ENCODE results near the gene FOXRED1. TPM values are rescaled to one million over a fixed set of nuclear protein-coding genes. Genes with fewer than 3 reads are reported as not detected.

Gene FOXRED1
- total RNA-seq (2014; rRNA removed; shearing (Covaris generic); ENCODE audit: low replicate concordance): 13.7 and 18.4 TPM in 2 replicates

DNA sequence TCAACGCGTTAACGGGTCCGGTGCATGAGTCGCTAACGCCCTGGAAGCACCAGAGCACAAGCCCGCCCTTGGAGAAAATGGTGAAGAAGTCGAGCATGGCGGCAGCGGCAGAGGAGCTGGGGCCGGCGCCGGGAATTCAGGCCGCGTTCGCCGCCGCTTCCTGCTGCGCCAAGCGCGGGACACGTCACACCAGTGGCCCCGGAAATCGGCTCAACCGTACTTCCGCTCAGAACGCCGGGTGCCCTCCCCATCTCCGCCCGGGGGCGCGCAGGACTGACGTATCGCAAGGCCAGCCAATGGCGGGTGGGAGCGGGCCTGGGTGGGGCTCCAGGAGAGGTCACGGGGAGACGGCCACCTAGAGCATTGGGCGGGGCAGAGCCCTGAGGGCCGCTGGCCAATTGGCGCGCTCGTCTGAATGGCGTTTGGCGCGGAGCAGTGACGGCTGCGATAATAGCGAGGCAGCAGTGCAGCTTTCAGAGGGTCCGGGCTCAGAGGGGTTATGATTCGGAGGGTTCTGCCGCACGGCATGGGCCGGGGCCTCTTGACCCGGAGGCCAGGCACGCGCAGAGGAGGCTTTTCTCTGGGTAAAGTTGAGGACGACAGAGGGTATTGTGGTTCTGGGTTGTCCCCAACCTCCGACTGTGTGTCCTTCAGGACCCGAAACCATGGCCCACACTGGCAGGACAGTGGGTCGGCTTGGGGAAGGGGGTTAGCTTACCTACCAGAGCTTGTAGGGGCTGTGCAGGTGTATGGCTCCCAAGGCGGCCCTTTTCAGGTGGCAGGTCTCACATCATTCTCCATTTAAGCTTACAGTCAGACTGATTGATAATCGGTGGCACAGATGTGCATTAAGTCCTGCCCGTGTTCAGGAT, at the start of gene FOXRED1, which contains the start of gene SRPRA:
FOXRED1 (plus strand) TSS at position 447 of the 872 bp plus-strand sequence; CDS start at position 500, 53 bp downstream.
SRPRA (minus strand) TSS at position 188 of the 872 bp plus-strand sequence; CDS start at position 97, 91 bp downstream.
- Histone ChIP-seq H3K79me2 (ENCODE audit: low read length) (peaks cover 39% of the 10 kb centered on the region), H2AFZ (ENCODE audit: low read length) (no peak within 1 kb of the TSS), H3K4me3 (ENCODE audit: low read length) (peak within 1 kb of the TSS; percentile 92), H3K27me3 (ENCODE audit: low read length) (no peaks in the 10 kb centered on the region), H3K9me2 (replicated peaks; ENCODE audit: insufficient read depth, low read length) (no peaks in the 10 kb centered on the region), H3K4me2 (ENCODE audit: low read depth, low read length, poor library complexity, severe bottlenecking) (peak within 1 kb of the TSS; percentile 88), H3K36me3 (ENCODE audit: insufficient read depth, low read length) (peaks cover 18% of the 10 kb centered on the region), H3K9me3 (ENCODE audit: low read length) (no peaks in the 10 kb centered on the region), H3K4me1 (ENCODE audit: low read length) (peaks cover 15% of the 10 kb centered on the region), H3K9ac (ENCODE audit: low read length) (peak within 1 kb of the TSS; percentile 88), H4K20me1 (ENCODE audit: insufficient read depth, low read depth, low read length) (no peaks in the 10 kb centered on the region), H3K27ac (ENCODE audit: low read length) (no peak within 1 kb of the TSS; the same call in 1 of the 2 replicates)
- peak; percentile 98 for DNase-seq

DNA sequence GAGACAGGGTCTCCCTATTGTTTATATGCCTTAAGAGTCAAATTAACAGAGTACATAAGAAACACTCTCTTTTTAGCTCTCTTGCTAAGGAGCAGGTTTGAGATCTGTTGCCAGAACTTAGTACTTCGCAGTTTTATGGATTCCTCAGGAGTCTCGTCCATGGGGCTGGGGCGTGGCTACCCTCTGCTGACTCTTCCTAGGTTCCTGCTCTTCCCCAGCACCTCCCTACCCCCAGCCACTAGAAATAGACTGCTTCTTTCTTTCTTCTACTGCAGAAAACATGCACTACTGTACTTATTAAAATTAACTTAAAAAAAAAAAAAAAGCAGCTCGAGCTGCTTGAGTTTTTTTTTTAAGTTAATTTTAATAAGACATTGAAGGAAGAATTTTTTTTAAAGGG, 49.4 kb upstream of the FOXRED1 start:
- Histone ChIP-seq H2AFZ (ENCODE audit: low read length) (no peak overlapping the region), H3K36me3 (ENCODE audit: insufficient read depth, low read length) (no peaks in the 10 kb centered on the region), H3K27ac (ENCODE audit: low read length) (no peak overlapping the region), H3K9me2 (replicated peaks; ENCODE audit: insufficient read depth, low read length) (no peaks in the 10 kb centered on the region), H3K9me3 (ENCODE audit: low read length) (no peaks in the 10 kb centered on the region), H3K27me3 (ENCODE audit: low read length) (no peaks in the 10 kb centered on the region), H3K4me1 (ENCODE audit: low read length) (peaks cover 8% of the 10 kb centered on the region), H4K20me1 (ENCODE audit: insufficient read depth, low read depth, low read length) (no peaks in the 10 kb centered on the region), H3K4me2 (ENCODE audit: low read depth, low read length, poor library complexity, severe bottlenecking) (no peak overlapping the region), H3K79me2 (ENCODE audit: low read length) (no peaks in the 10 kb centered on the region), H3K9ac (ENCODE audit: low read length) (no peak overlapping the region), H3K4me3 (ENCODE audit: low read length) (no peak overlapping the region)
- no peak for DNase-seq

DNA sequence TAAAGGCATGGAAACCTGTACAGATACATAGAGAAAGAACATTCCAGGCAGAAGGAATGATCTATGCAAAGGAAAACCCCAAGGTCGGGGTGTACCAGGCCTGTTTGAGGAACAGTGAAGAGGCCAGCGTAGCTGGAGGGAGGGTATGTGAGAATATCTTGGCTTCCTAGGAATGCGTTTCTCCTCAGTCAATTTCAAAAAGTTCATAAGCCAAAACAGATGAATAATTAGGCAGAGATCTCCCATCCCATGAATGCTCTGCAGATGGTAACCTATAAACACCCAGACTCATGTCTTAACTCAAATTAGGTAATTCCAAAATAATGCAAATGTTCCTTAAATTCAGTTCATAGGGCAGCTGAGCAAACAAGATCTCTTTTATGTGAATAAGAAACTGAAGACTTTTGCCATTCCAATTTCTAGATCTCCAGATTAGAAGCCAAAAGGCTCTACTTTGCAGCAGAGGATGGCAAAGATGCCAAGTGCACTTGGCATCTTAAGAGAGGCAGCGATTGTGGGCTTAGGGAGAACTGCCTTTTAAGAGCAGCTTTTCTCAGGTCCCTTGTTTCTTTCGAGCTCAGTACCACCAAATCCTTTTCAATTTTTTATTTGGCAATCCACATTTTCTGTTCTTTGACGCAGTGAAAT, 44.2 kb upstream of the FOXRED1 start:
- Histone ChIP-seq H3K27ac (ENCODE audit: low read length) (no peak overlapping the region), H3K79me2 (ENCODE audit: low read length) (no peaks in the 10 kb centered on the region), H2AFZ (ENCODE audit: low read length) (no peak overlapping the region), H3K9ac (ENCODE audit: low read length) (no peak overlapping the region), H3K4me2 (ENCODE audit: low read depth, low read length, poor library complexity, severe bottlenecking) (no peak overlapping the region), H3K9me2 (replicated peaks; ENCODE audit: insufficient read depth, low read length) (no peaks in the 10 kb centered on the region), H3K27me3 (ENCODE audit: low read length) (no peaks in the 10 kb centered on the region), H3K9me3 (ENCODE audit: low read length) (no peaks in the 10 kb centered on the region), H3K36me3 (ENCODE audit: insufficient read depth, low read length) (no peaks in the 10 kb centered on the region), H4K20me1 (ENCODE audit: insufficient read depth, low read depth, low read length) (no peaks in the 10 kb centered on the region), H3K4me3 (ENCODE audit: low read length) (no peak overlapping the region), H3K4me1 (ENCODE audit: low read length) (no peaks in the 10 kb centered on the region)
- DNase-seq: no peak

DNA sequence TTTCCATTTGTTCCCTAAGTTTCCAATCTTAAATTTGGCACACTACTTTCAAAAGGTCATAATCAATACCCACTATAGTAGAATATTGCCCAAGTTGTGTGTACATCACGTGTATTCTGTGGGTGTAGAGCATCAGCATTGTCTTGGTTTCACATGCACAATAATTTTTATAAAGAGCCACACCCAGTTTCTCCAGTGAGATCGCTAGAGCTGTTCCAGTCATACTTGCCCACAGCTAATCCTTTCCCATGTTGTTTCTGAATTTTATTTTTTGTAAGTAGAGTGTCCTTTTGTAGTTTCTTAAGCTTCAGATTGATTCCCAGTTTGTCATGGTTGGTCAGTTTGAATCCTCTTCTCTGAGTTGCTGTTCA, 43.7 kb upstream of the FOXRED1 start:
- no peak overlapping the region for H3K4me3 ChIP-seq (ENCODE audit: low read length)
- no peaks in the 10 kb centered on the region for H3K27me3 ChIP-seq (ENCODE audit: low read length)
- no peaks in the 10 kb centered on the region for H3K79me2 ChIP-seq (ENCODE audit: low read length)
- H3K4me2 ChIP-seq (ENCODE audit: low read depth, low read length, poor library complexity, severe bottlenecking): no peak overlapping the region
- H3K9ac ChIP-seq (ENCODE audit: low read length): no peak overlapping the region
- H3K36me3 ChIP-seq (ENCODE audit: insufficient read depth, low read length): no peaks in the 10 kb centered on the region
- H4K20me1 ChIP-seq (ENCODE audit: insufficient read depth, low read depth, low read length): no peaks in the 10 kb centered on the region
- no peaks in the 10 kb centered on the region for H3K9me3 ChIP-seq (ENCODE audit: low read length)
- H3K4me1 ChIP-seq (ENCODE audit: low read length): no peaks in the 10 kb centered on the region
- DNase-seq: no peak
- H3K27ac ChIP-seq (ENCODE audit: low read length): no peak overlapping the region
- no peaks in the 10 kb centered on the region for H3K9me2 ChIP-seq (replicated peaks; ENCODE audit: insufficient read depth, low read length)
- H2AFZ ChIP-seq (ENCODE audit: low read length): no peak overlapping the region

DNA sequence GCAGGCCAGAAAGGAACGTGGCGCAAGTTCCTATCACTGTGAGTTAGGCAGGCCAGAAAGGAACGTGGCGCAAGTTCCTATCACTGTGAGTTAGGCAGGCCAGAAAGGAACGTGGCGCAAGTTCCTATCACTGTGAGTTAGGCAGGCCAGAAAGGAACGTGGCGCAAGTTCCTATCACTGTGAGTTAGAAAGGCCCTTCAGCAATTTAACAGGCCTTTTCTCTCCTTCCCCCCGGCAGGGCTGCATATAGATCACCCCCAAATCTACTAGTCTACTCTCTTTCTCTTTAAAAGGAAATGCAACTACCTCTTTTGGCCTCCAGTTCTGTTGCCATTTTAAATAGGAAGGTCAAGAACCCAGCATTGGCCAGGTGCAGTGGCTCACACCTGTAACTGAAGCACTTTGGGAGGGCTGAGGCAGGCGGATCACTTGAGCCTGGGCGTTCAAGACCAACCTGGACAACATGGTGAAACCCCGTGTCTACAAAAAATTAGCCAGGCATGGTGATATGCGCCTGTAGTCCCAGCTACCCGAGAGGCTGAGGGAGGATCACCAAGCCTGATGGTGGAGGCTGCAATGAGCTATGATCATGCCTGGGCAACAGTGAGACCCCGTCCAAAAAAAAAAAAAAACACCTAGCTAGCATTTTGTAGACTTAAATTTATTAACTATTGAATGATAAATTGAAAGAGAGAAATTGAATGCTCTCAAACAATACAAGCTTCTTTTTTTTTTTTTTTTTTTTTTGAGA, 42.4 kb upstream of the FOXRED1 start:
- DNase-seq: no peak
- no peaks in the 10 kb centered on the region for H3K79me2 ChIP-seq (ENCODE audit: low read length)
- H4K20me1 ChIP-seq (ENCODE audit: insufficient read depth, low read depth, low read length): no peaks in the 10 kb centered on the region
- H3K36me3 ChIP-seq (ENCODE audit: insufficient read depth, low read length): no peaks in the 10 kb centered on the region
- H3K9me2 ChIP-seq (replicated peaks; ENCODE audit: insufficient read depth, low read length): no peaks in the 10 kb centered on the region
- no peak overlapping the region for H3K4me3 ChIP-seq (ENCODE audit: low read length)
- no peak overlapping the region for H3K4me2 ChIP-seq (ENCODE audit: low read depth, low read length, poor library complexity, severe bottlenecking)
- H3K27me3 ChIP-seq (ENCODE audit: low read length): no peaks in the 10 kb centered on the region
- no peak overlapping the region for H3K27ac ChIP-seq (ENCODE audit: low read length)
- H3K9ac ChIP-seq (ENCODE audit: low read length): no peak overlapping the region
- H2AFZ ChIP-seq (ENCODE audit: low read length): no peak overlapping the region
- H3K9me3 ChIP-seq (ENCODE audit: low read length): no peaks in the 10 kb centered on the region
- no peaks in the 10 kb centered on the region for H3K4me1 ChIP-seq (ENCODE audit: low read length)

DNA sequence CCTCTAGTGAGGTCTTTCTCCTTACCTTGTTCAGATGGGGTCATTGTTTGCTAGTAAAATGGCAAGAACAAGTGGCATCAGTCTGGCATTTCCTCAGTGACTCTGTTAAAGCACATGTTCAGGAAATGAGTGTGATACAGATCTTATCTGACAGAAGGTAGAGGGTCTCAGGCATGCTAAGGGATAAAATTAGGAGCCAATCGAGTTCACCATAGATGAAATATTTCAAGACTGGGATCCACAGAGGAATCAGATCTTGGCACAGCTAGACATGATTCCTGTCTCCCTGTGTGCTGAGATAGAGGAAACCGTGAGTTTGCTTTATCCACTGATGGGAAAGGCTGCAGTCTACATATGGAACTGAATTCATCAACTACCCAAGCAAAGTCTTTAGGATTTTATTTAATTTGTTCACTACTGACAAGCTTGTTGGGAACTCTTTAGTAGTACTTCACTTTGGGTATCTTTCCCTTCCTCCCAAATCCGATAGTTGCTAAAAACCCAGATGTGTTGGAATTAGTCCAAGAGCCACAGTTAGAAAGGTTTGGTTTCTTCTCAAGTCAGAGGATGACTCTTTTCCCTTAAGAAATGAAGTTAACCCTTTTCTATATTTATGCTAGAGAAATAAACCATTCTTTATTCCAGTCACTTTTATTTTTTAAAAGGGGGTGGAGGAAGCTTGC, 39.0 kb upstream of the FOXRED1 start:
- no peak overlapping the region for H3K9ac ChIP-seq (ENCODE audit: low read length)
- no peak overlapping the region for H3K4me2 ChIP-seq (ENCODE audit: low read depth, low read length, poor library complexity, severe bottlenecking)

DNA sequence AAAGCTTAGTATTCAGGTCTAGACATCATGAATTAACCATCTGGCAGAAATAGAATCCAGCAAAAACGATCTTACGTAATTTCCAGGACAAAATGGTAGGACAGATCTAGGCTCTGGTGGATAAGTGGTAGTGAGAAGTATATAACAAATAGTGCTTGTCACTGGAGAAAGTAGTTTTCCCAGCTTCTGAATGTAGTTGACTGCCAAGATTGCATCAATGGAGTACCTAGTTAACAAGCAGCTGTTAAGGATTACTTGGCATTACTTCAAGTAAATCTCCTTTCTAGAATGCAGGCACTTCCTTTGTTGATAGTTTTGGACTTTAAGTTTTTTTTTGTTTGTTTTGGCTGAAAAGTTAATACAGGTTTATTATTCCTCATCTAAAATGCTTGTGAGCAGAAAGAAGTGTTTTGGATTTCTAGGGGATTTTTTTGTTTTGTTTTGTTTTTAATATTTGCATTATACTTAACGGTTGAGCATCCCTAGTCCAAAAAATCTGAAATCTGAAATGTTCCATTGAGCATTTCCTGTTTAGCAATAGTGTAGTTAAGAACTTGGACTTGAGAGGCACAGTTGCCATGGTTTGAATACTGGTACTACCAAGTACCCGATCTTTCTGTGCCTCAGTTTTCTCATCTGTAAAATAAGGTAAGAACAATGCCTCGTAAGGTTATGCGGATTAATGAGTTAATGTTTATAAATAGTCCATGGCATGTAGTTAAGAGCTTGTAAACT, 37.1 kb upstream of the FOXRED1 start:
- Histone ChIP-seq H3K27ac (ENCODE audit: low read length) (no peak overlapping the region), H3K4me3 (ENCODE audit: low read length) (no peak overlapping the region), H4K20me1 (ENCODE audit: insufficient read depth, low read depth, low read length) (no peaks in the 10 kb centered on the region), H3K9ac (ENCODE audit: low read length) (no peak overlapping the region), H3K9me2 (replicated peaks; ENCODE audit: insufficient read depth, low read length) (no peaks in the 10 kb centered on the region), H3K4me2 (ENCODE audit: low read depth, low read length, poor library complexity, severe bottlenecking) (no peak overlapping the region), H3K4me1 (ENCODE audit: low read length) (no peaks in the 10 kb centered on the region), H3K36me3 (ENCODE audit: insufficient read depth, low read length) (no peaks in the 10 kb centered on the region), H2AFZ (ENCODE audit: low read length) (no peak overlapping the region), H3K9me3 (ENCODE audit: low read length) (no peaks in the 10 kb centered on the region), H3K27me3 (ENCODE audit: low read length) (no peaks in the 10 kb centered on the region), H3K79me2 (ENCODE audit: low read length) (no peaks in the 10 kb centered on the region)
- DNase-seq: no peak

More for the DNA sequence above, 39.0 kb upstream of the FOXRED1 start:
- Histone ChIP-seq H3K27ac (ENCODE audit: low read length) (no peak overlapping the region), H3K9me2 (replicated peaks; ENCODE audit: insufficient read depth, low read length) (no peaks in the 10 kb centered on the region), H2AFZ (ENCODE audit: low read length) (no peak overlapping the region), H3K4me3 (ENCODE audit: low read length) (no peak overlapping the region), H3K79me2 (ENCODE audit: low read length) (no peaks in the 10 kb centered on the region), H3K4me1 (ENCODE audit: low read length) (no peaks in the 10 kb centered on the region), H3K36me3 (ENCODE audit: insufficient read depth, low read length) (no peaks in the 10 kb centered on the region), H4K20me1 (ENCODE audit: insufficient read depth, low read depth, low read length) (no peaks in the 10 kb centered on the region), H3K9me3 (ENCODE audit: low read length) (no peaks in the 10 kb centered on the region), H3K27me3 (ENCODE audit: low read length) (no peaks in the 10 kb centered on the region)
- DNase-seq: no peak
